Measurements from ENCODE around the gene USP44.
"Not testable (repeated sequence)": the region's sequence is repeated elsewhere in the genome, so short reads cannot be mapped to it uniquely, and the experiment has no call there.

Gene USP44

GRCh38 chr12:95495433-95495832, 55.8 kb downstream of the USP44 start:
- no peaks in the 10 kb centered on the region for H3K4me1 ChIP-seq (ENCODE audit: control insufficient read depth, insufficient read depth, low read length)
- no peak overlapping the region for H3K27ac ChIP-seq (ENCODE audit: low read depth, low read length)
- no peak overlapping the region for H3K4me3 ChIP-seq (ENCODE audit: low read length)
- H3K27me3 ChIP-seq (ENCODE audit: control insufficient read depth, insufficient read depth, low read length), result no peaks in the 10 kb centered on the region
- peaks cover 22% of the 10 kb centered on the region for H3K36me3 ChIP-seq (ENCODE audit: control insufficient read depth, insufficient read depth, low read length)
- no peak overlapping the region for H3K9ac ChIP-seq (ENCODE audit: low read length)

- H3K4me1 ChIP-seq (ENCODE audit: control insufficient read depth, insufficient read depth, low read length), result no peaks in the 10 kb centered on the region
- no peak overlapping the region for H3K27ac ChIP-seq (ENCODE audit: low read depth, low read length)
- no peak overlapping the region for H3K9ac ChIP-seq (ENCODE audit: low read length)
- no peaks in the 10 kb centered on the region for H3K27me3 ChIP-seq (ENCODE audit: control insufficient read depth, insufficient read depth, low read length)
- peaks cover 22% of the 10 kb centered on the region for H3K36me3 ChIP-seq (ENCODE audit: control insufficient read depth, insufficient read depth, low read length)
- no peak overlapping the region for H3K4me3 ChIP-seq (ENCODE audit: low read length)
These were observed 56.4 kb downstream of the USP44 start for GRCh38 chr12:95494888-95495287.

- Histone ChIP-seq H3K4me3 (ENCODE audit: low read length) (no peak overlapping the region), H3K4me1 (ENCODE audit: control insufficient read depth, insufficient read depth, low read length) (no peaks in the 10 kb centered on the region), H3K36me3 (ENCODE audit: control insufficient read depth, insufficient read depth, low read length) (peaks cover 12% of the 10 kb centered on the region), H3K9ac (ENCODE audit: low read length) (no peak overlapping the region), H3K27ac (ENCODE audit: low read depth, low read length) (no peak overlapping the region), H3K27me3 (ENCODE audit: control insufficient read depth, insufficient read depth, low read length) (no peaks in the 10 kb centered on the region)
These were observed 58.8 kb downstream of the USP44 start for GRCh38 chr12:95492462-95492861.

- H3K4me3 ChIP-seq (ENCODE audit: low read length), result no peak overlapping the region
- peaks cover 11% of the 10 kb centered on the region for H3K36me3 ChIP-seq (ENCODE audit: control insufficient read depth, insufficient read depth, low read length)
- H3K27ac ChIP-seq (ENCODE audit: low read depth, low read length), result no peak overlapping the region
- H3K4me1 ChIP-seq (ENCODE audit: control insufficient read depth, insufficient read depth, low read length), result peaks cover 7% of the 10 kb centered on the region
- H3K9ac ChIP-seq (ENCODE audit: low read length), result no peak overlapping the region
- H3K27me3 ChIP-seq (ENCODE audit: control insufficient read depth, insufficient read depth, low read length), result no peaks in the 10 kb centered on the region
These were observed 64.3 kb downstream of the USP44 start for GRCh38 chr12:95487024-95487423.

GRCh38 chr12:95484524-95484923, 66.8 kb downstream of the USP44 start:
- Histone ChIP-seq H3K27me3 (ENCODE audit: control insufficient read depth, insufficient read depth, low read length) (no peaks in the 10 kb centered on the region), H3K4me3 (ENCODE audit: low read length) (no peak overlapping the region), H3K4me1 (ENCODE audit: control insufficient read depth, insufficient read depth, low read length) (peaks cover 10% of the 10 kb centered on the region), H3K27ac (ENCODE audit: low read depth, low read length) (peak overlapping the region; percentile 19), H3K36me3 (ENCODE audit: control insufficient read depth, insufficient read depth, low read length) (peaks cover 8% of the 10 kb centered on the region), H3K9ac (ENCODE audit: low read length) (no peak overlapping the region)

GRCh38 chr12:95482564-95482963, 68.7 kb downstream of the USP44 start:
- H3K9ac ChIP-seq (ENCODE audit: low read length); H3K27ac ChIP-seq (ENCODE audit: low read depth, low read length); H3K4me3 ChIP-seq (ENCODE audit: low read length); H3K27me3 ChIP-seq (ENCODE audit: control insufficient read depth, insufficient read depth, low read length); H3K4me1 ChIP-seq (ENCODE audit: control insufficient read depth, insufficient read depth, low read length); H3K36me3 ChIP-seq (ENCODE audit: control insufficient read depth, insufficient read depth, low read length): not testable (repeated sequence)

GRCh38 chr12:95481888-95482287, 69.4 kb downstream of the USP44 start:
- peaks cover 8% of the 10 kb centered on the region for H3K36me3 ChIP-seq (ENCODE audit: control insufficient read depth, insufficient read depth, low read length)
- no peak overlapping the region for H3K4me3 ChIP-seq (ENCODE audit: low read length)
- peaks cover 10% of the 10 kb centered on the region for H3K4me1 ChIP-seq (ENCODE audit: control insufficient read depth, insufficient read depth, low read length)
- H3K27me3 ChIP-seq (ENCODE audit: control insufficient read depth, insufficient read depth, low read length), result no peaks in the 10 kb centered on the region
- no peak overlapping the region for H3K27ac ChIP-seq (ENCODE audit: low read depth, low read length)
- H3K9ac ChIP-seq (ENCODE audit: low read length), result no peak overlapping the region

GRCh38 chr12:95481072-95481471, 70.2 kb downstream of the USP44 start:
- H3K27me3 ChIP-seq (ENCODE audit: control insufficient read depth, insufficient read depth, low read length), result no peaks in the 10 kb centered on the region
- no peak overlapping the region for H3K9ac ChIP-seq (ENCODE audit: low read length)
- no peak overlapping the region for H3K4me3 ChIP-seq (ENCODE audit: low read length)
- H3K36me3 ChIP-seq (ENCODE audit: control insufficient read depth, insufficient read depth, low read length), result peaks cover 3% of the 10 kb centered on the region
- no peak overlapping the region for H3K27ac ChIP-seq (ENCODE audit: low read depth, low read length)
- peaks cover 10% of the 10 kb centered on the region for H3K4me1 ChIP-seq (ENCODE audit: control insufficient read depth, insufficient read depth, low read length)

- Histone ChIP-seq H3K4me1 (ENCODE audit: control insufficient read depth, insufficient read depth, low read length) (peaks cover 14% of the 10 kb centered on the region), H3K36me3 (ENCODE audit: control insufficient read depth, insufficient read depth, low read length) (peaks cover 3% of the 10 kb centered on the region), H3K9ac (ENCODE audit: low read length) (no peak overlapping the region), H3K27me3 (ENCODE audit: control insufficient read depth, insufficient read depth, low read length) (no peaks in the 10 kb centered on the region), H3K27ac (ENCODE audit: low read depth, low read length) (no peak overlapping the region), H3K4me3 (ENCODE audit: low read length) (no peak overlapping the region)
These were observed 71.0 kb downstream of the USP44 start for GRCh38 chr12:95480230-95480629.

GRCh38 chr12:95474660-95474958, 76.7 kb downstream of the USP44 start:
- H3K36me3 ChIP-seq (ENCODE audit: control insufficient read depth, insufficient read depth, low read length), result no peaks in the 10 kb centered on the region
- H3K27ac ChIP-seq (ENCODE audit: low read depth, low read length), result peak overlapping the region; percentile 83
- peak overlapping the region; percentile 97 for H3K9ac ChIP-seq (ENCODE audit: low read length)
- H3K4me1 ChIP-seq (ENCODE audit: control insufficient read depth, insufficient read depth, low read length), result peaks cover 5% of the 10 kb centered on the region
- H3K4me3 ChIP-seq (ENCODE audit: low read length), result peak overlapping the region; percentile 97
- no peaks in the 10 kb centered on the region for H3K27me3 ChIP-seq (ENCODE audit: control insufficient read depth, insufficient read depth, low read length)

GRCh38 chr12:95473884-95474659, 77.2 kb downstream of the USP44 start, which contains the start of gene METAP2:
Gene METAP2 (plus strand): TSS chr12:95474152. CDS start chr12:95474180, 28 bp downstream.
- H3K27ac ChIP-seq (ENCODE audit: low read depth, low read length), result peak within 1 kb of the TSS; percentile 83
- no peaks in the 10 kb centered on the region for H3K27me3 ChIP-seq (ENCODE audit: control insufficient read depth, insufficient read depth, low read length)
- H3K36me3 ChIP-seq (ENCODE audit: control insufficient read depth, insufficient read depth, low read length), result no peaks in the 10 kb centered on the region
- H3K4me1 ChIP-seq (ENCODE audit: control insufficient read depth, insufficient read depth, low read length), result peaks cover 5% of the 10 kb centered on the region
- H3K4me3 ChIP-seq (ENCODE audit: low read length), result peak within 1 kb of the TSS; percentile 97
- H3K9ac ChIP-seq (ENCODE audit: low read length), result peak within 1 kb of the TSS; percentile 97

GRCh38 chr12:95473231-95473883, 77.9 kb downstream of the USP44 start:
- no peaks in the 10 kb centered on the region for H3K27me3 ChIP-seq (ENCODE audit: control insufficient read depth, insufficient read depth, low read length)
- H3K4me3 ChIP-seq (ENCODE audit: low read length), result peak overlapping the region; percentile 97
- H3K4me1 ChIP-seq (ENCODE audit: control insufficient read depth, insufficient read depth, low read length), result peaks cover 5% of the 10 kb centered on the region
- peak overlapping the region; percentile 12 for H3K9ac ChIP-seq (ENCODE audit: low read length)
- no peaks in the 10 kb centered on the region for H3K36me3 ChIP-seq (ENCODE audit: control insufficient read depth, insufficient read depth, low read length)
- peak overlapping the region; percentile 83 for H3K27ac ChIP-seq (ENCODE audit: low read depth, low read length)

- no peak overlapping the region for H3K27ac ChIP-seq (ENCODE audit: low read depth, low read length)
- no peak overlapping the region for H3K4me3 ChIP-seq (ENCODE audit: low read length)
- no peak overlapping the region for H3K9ac ChIP-seq (ENCODE audit: low read length)
- no peaks in the 10 kb centered on the region for H3K27me3 ChIP-seq (ENCODE audit: control insufficient read depth, insufficient read depth, low read length)
- no peaks in the 10 kb centered on the region for H3K4me1 ChIP-seq (ENCODE audit: control insufficient read depth, insufficient read depth, low read length)
- no peaks in the 10 kb centered on the region for H3K36me3 ChIP-seq (ENCODE audit: control insufficient read depth, insufficient read depth, low read length)
These were observed 81.0 kb downstream of the USP44 start for GRCh38 chr12:95470300-95470699.

Measured in rectal smooth muscle tissue (tissue), 1 donor.